ENCODE results near the gene TWF2.

Gene TWF2

DNA sequence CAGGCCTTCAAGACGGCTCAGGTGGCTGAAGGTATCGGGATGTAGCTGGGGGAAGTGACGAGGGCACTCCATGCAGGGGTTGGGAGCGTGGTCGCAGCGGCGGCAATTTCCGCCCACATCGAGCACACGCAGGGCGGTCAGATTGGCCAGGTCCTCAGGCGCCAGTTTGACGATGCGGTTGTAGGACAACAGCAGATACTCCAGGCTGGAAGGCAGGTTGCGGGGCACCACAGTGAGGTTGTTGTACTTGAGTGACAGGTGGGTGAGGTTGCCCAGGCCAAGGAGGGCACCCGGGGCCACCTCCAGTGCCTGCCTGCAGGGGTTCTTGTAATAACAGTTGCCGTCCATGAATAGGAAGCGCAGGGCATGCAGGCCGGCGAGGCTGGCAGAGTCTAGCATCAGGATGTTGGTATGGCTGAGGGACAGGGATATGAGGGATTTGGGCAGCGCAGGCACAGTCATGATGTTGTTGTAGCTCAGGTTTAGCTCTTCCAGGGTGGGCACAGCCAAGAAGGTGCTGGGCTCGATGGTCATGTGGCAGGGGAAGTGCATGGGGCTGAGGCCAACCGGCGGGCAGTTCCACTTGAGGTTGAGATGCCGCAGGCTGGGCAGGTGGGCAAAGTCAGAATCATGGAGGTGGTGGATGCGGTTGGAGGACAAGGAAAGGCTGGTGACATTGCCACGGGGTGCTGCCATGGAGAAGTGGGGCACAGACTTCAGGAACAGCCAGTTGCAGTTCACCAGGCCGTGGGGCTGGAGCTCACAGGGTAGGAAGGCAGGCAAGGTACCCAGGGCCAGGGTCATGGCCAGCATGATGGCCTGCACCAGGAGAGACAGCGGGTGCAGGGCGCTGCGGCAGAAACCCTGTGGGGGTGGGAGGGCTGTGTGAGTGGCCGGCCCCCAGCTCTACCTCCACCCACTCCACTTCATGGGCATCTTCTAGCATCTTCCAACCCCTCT lies 15.2 kb downstream of the TWF2 start:
- DNase-seq (ENCODE audit: low read depth), result no peak

DNA sequence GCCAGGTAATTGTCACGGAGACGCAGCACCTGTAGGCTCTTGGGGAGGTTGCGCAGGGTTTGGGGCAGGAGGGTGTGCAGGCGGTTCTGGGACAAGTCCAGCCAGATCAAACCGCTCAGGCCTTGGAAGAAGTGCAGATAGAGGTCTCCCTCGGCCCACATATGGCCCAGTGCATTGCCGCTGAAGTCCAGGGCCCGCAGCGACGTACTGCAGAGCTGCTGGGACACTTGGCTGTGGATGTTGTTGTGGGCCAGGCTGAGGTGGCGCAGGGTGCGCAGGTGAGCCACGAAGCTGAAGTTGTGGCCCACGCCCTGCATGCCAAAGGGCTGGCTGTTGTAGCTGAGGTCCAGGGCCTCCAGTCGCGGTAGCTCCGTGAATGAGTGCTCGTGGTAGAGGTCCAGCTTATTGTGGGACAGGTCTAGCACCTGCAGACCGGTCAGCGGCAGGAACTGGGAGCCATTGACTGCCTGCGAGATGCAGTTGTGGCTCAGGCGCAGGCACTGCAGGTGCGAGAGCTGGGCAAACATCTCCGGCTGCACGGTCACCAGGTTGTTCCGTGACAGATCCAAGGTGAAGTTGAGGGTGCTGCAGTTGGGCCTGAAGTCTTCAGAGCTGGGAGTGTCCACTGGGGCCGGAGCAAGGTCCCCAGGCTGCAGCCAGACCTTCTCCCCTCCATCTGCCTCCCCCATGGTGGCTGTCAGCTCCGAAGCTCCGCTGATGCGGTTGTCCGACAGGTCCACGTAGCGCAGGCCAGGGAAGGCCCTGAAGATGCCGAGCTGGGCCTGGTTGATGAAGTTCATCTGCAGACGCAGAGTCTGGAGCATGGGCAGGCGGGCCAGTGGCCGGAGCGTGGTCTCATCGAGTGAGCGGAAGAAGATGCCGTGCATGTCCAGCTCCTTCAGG lies 16.4 kb downstream of the TWF2 start:
- in situ Hi-C loops (cut with HindIII; ENCODE audit: low sequenced_read_pairs), result loop anchor here (5.0 kb wide), 1 partner anchor 40 kb away; no protein-coding TSS in a partner anchor
- no peak overlapping the region for H3K4me3 ChIP-seq (ENCODE audit: low read depth, low read length)
- DNase-seq (ENCODE audit: low read depth), result no peak
- TF ChIP-seq, protein P1, sequence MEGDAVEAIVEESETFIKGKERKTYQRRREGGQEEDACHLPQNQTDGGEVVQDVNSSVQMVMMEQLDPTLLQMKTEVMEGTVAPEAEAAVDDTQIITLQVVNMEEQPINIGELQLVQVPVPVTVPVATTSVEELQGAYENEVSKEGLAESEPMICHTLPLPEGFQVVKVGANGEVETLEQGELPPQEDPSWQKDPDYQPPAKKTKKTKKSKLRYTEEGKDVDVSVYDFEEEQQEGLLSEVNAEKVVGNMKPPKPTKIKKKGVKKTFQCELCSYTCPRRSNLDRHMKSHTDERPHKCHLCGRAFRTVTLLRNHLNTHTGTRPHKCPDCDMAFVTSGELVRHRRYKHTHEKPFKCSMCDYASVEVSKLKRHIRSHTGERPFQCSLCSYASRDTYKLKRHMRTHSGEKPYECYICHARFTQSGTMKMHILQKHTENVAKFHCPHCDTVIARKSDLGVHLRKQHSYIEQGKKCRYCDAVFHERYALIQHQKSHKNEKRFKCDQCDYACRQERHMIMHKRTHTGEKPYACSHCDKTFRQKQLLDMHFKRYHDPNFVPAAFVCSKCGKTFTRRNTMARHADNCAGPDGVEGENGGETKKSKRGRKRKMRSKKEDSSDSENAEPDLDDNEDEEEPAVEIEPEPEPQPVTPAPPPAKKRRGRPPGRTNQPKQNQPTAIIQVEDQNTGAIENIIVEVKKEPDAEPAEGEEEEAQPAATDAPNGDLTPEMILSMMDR (IDR thresholded peaks at IDR 0.05; ENCODE audit: low read depth, low read length, missing control alignments), result no peak

More for the DNA sequence above, 15.2 kb downstream of the TWF2 start:
- H3K4me3 ChIP-seq (ENCODE audit: low read depth, low read length), result no peak overlapping the region
- in situ Hi-C loops (cut with HindIII; ENCODE audit: low sequenced_read_pairs), result loop anchor here (5.0 kb wide), 1 partner anchor 41 kb away; no protein-coding TSS in a partner anchor
- TF ChIP-seq, protein P1 (IDR thresholded peaks at IDR 0.05; ENCODE audit: low read depth, low read length, missing control alignments), result no peak

DNA sequence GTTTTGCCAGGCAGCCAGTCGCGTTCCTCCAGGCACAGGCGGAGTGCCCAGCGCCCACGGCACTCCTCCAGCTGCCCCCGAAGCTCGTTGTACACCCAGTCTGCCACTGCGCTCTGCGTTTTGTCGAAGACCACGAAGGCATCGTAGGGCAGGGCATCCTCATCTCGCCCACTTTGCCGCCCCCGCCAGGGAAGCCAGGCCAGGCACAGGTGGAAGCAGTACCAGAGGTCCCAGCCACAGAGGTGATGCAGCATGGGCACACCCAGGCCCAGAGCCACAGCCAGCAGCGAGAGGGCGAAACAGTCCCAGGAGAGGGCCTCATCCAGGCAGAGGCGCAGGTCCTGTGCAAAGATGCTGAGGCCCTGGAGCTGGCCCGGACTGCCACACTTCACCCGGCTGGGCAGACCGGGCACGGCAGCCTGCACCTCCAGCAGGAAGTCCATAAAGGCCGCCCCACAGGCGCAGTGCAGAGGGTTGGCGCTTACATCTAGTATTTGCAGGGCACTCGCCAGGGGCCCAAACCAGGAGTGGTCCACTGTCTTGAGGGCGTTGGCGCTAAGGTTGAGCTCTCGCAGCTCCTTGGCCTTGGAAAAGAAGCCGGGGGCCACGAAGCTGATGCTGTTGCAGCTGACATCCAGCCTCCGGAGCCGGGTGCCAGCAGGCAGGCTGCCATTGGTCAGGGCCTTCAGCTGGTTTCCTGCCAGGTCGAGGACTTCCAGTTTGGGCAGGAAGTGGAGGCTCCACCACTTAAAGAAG lies 17.2 kb downstream of the TWF2 start:
- no peak for DNase-seq (ENCODE audit: low read depth)
- in situ Hi-C loops (cut with HindIII; ENCODE audit: low sequenced_read_pairs), result loop anchor here (5.0 kb wide), 1 partner anchor 39 kb away; no protein-coding TSS in a partner anchor
- TF ChIP-seq, protein P1 (IDR thresholded peaks at IDR 0.05; ENCODE audit: low read depth, low read length, missing control alignments), result no peak
- no peak overlapping the region for H3K4me3 ChIP-seq (ENCODE audit: low read depth, low read length)

DNA sequence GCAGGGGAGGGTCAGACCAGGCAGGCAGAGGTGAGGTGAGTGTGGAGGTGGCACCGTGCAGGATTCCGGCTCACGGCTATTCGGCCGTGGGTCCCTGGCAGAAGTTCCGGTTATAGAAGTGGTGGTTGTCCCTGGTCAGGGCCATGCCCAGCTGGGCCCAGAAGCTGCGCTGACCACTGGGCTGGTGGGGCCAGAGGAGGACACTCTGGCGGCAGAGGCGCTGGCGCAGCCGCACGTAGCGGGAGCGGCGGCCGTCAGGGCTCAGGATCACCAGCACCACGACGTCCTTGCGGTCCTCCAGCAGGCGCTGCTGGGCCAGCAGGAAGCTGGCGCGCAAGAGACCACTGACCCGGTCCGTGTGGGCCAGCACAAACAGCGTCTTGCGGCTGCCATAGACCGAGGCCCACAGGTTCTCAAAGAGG lies 17.8 kb downstream of the TWF2 start:
- TF ChIP-seq, protein P1 (IDR thresholded peaks at IDR 0.05; ENCODE audit: low read depth, low read length, missing control alignments), result no peak
- in situ Hi-C loops (cut with HindIII; ENCODE audit: low sequenced_read_pairs), result loop anchor here (5.0 kb wide), 1 partner anchor 39 kb away; no protein-coding TSS in a partner anchor
- no peak for DNase-seq (ENCODE audit: low read depth)
- H3K4me3 ChIP-seq (ENCODE audit: low read depth, low read length), result no peak overlapping the region

DNA sequence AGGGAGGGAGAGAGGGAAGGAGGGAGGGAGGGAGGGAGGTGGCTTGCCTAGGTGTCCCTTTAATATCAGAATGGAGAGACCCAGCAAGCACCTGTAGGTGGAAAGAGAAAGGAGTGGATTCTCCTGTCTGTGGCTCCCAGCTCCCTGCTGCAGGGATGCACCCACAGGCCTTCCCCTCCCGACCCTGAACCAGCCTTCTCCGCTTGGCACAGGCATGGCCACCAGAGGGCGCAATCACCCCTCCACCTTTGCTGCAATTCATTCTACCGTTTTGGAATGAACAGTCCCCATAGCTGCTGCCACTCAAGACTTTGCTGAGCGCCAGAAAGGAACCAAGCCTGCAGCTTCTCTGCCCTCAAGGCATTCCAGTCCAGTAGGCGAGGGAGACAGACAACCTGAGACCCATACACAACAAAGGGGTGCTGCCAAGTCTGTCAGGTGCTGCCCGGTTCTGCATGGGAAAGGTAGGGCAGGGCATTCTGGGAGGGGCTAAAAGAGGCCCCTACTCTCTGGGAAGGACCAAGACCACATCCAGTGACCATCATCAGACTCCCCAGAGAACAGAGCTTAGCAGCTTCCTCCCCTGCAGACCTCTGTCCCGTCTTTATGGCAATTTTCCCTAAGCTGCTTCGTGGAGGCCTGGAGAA lies 18.5 kb downstream of the TWF2 start:
- in situ Hi-C loops (cut with HindIII; ENCODE audit: low sequenced_read_pairs), result loop anchor here (5.0 kb wide), 1 partner anchor 38 kb away; no protein-coding TSS in a partner anchor
- H3K4me3 ChIP-seq (ENCODE audit: low read depth, low read length), result no peak overlapping the region
- TF ChIP-seq, protein P1 (IDR thresholded peaks at IDR 0.05; ENCODE audit: low read depth, low read length, missing control alignments), result peak; percentile 94
- DNase-seq (ENCODE audit: low read depth), result peak; percentile 46
